HAP-1 (cell line): ENCODE measurements around the gene PCNT.

ENCODE experiments used
- DNase-seq, 2 experiments: peaks; one replicate each; pipeline ENCODE4 v3.0.0-alpha.2; 2016 to 2020; ENCODE audit warnings: low spot score in 2 of 2
- H3K27me3 ChIP-seq: fragments of 250-450 bp; sonication (Bioruptor Pico); 2 replicates; pipeline ENCODE4 v1.5.1; 2020; ENCODE audit warnings: low read depth, mild to moderate bottlenecking, moderate library complexity
- H3K36me3 ChIP-seq: fragments of 250-450 bp; sonication (Bioruptor Pico); replicated peaks from 2 replicates; pipeline ENCODE4 v1.5.1; 2020; ENCODE audit warnings: mild to moderate bottlenecking
- H3K4me1 ChIP-seq: fragments of 250-450 bp; sonication (Bioruptor Pico); 2 replicates; pipeline ENCODE4 v1.5.1; 2020; ENCODE audit warnings: mild to moderate bottlenecking
- H3K4me3 ChIP-seq: fragments of 250-450 bp; sonication (Bioruptor Pico); 2 replicates; pipeline ENCODE4 v1.5.1; 2020; ENCODE audit warnings: mild to moderate bottlenecking, moderate library complexity
- H3K9me3 ChIP-seq: fragments of 250-450 bp; sonication (Bioruptor Pico); 2 replicates; pipeline ENCODE4 v1.5.1; 2020; ENCODE audit warnings: mild to moderate bottlenecking, moderate library complexity
- in situ Hi-C: fragments of 300-500 bp; cut with MboI; formaldehyde crosslinking; loops from 3 replicates; pipeline ENCODE4 v1.14.3; 2020; ENCODE audit warnings: low sequenced_read_pairs, inconsistent platforms, mixed read lengths

Gene PCNT

DNA sequence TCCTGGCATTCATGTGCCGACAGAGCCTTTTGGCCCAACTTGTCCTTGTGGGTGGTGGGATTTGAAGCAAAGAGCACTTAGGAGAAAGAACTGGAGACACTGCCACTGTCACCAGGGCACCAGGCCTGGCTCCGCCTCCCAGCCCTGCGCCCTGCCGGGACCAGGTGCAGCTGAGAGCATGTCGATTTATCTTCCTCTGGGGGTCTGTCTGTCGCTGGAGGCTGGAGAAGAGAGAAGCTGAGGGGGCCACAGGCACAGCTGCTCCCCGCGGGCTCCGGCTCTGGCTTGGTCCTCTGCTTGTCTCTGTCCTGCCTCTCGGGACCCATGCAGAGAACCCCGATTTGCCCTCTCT is 28.2 kb downstream of the PCNT start:
- H3K27me3 ChIP-seq, result no peaks in the 10 kb centered on the region
- no peak for DNase-seq
- H3K36me3 ChIP-seq, result peaks cover 77% of the 10 kb centered on the region
- H3K4me3 ChIP-seq, result no peak overlapping the region
- no peaks in the 10 kb centered on the region for H3K9me3 ChIP-seq
- H3K4me1 ChIP-seq, result no peaks in the 10 kb centered on the region
- in situ Hi-C loops, result no loop called here

DNA sequence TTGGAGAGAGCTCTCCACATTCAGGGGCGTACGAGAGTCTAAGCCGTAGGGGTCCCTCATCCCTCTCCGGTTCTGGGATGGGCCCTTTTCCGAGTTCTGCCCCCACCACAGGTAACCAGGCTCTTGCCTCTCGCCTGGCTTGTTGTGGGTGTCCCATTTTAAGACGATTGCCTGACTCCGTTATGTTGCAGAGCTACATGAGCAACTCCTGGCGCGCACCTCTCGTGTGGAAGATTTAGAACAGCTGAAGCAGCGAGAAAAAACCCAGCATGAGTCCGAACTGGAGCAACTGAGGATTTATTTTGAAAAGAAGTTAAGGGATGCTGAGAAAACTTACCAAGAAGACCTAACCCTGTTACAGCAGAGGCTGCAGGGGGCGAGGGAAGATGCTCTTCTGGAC is 29.0 kb downstream of the PCNT start:
- peaks cover 74% of the 10 kb centered on the region for H3K36me3 ChIP-seq
- H3K4me1 ChIP-seq, result no peaks in the 10 kb centered on the region
- no peak for DNase-seq
- H3K9me3 ChIP-seq, result no peaks in the 10 kb centered on the region
- H3K4me3 ChIP-seq, result no peak overlapping the region
- no peaks in the 10 kb centered on the region for H3K27me3 ChIP-seq
- in situ Hi-C loops, result no loop called here

- Histone ChIP-seq H3K36me3 (peaks cover 73% of the 10 kb centered on the region), H3K9me3 (no peaks in the 10 kb centered on the region), H3K27me3 (no peaks in the 10 kb centered on the region), H3K4me1 (no peaks in the 10 kb centered on the region), H3K4me3 (no peak overlapping the region)
- in situ Hi-C loops, result no loop called here
- no peak for DNase-seq
Measured at GRCh38 chr21:46354046-46354445, 30.1 kb downstream of the PCNT start.

DNA sequence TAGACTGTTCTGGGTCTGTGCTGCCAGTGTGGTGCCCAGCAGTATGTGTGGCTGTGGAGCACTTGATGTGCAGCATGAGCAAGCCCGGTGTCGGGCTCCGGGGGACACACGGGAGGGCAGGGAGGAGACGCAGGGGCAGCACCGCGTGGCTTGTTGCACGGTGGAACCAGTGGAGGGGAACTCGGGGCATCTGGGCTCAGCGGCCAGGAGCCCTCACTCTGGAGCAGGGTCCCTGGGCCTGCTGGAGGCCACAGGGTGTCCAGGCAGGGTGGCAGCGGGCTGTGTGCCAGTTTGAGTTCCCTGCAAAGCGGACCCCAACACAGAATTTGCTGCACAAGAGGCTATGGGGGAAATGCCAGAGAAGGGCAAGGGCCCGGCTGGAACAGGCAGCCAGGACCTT is 30.6 kb downstream of the PCNT start:
- in situ Hi-C loops, result no loop called here
- DNase-seq, result no peak
- Histone ChIP-seq H3K4me3 (no peak overlapping the region), H3K4me1 (no peaks in the 10 kb centered on the region), H3K9me3 (no peaks in the 10 kb centered on the region), H3K36me3 (peaks cover 69% of the 10 kb centered on the region), H3K27me3 (no peaks in the 10 kb centered on the region)

- in situ Hi-C loops, result no loop called here
- H3K27me3 ChIP-seq, result no peaks in the 10 kb centered on the region
- no peak for DNase-seq
- H3K4me3 ChIP-seq, result no peak overlapping the region
- H3K9me3 ChIP-seq, result no peaks in the 10 kb centered on the region
- H3K36me3 ChIP-seq, result peaks cover 60% of the 10 kb centered on the region
- no peaks in the 10 kb centered on the region for H3K4me1 ChIP-seq
Measured at GRCh38 chr21:46355161-46356004, 31.4 kb downstream of the PCNT start.

DNA sequence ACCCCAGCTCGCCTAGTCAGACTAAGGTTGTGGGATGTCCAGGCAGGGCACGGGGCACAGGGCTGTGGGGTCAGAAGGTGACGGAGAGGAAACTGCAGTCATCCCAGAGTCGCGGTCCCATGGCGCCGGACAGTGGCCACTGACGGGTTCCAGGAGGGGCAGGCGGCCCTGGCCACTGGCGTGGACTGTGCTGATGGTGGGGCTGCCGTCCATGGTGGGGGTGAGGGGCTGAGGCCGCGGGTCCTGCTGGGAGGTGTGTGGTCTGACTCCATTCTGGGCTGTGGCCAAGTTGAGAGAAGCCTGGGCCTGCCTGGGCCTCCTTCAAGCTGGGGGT is 32.0 kb downstream of the PCNT start:
- H3K4me1 ChIP-seq, result no peaks in the 10 kb centered on the region
- no peaks in the 10 kb centered on the region for H3K27me3 ChIP-seq
- peaks cover 59% of the 10 kb centered on the region for H3K36me3 ChIP-seq
- H3K4me3 ChIP-seq, result no peak overlapping the region
- no peaks in the 10 kb centered on the region for H3K9me3 ChIP-seq
- no peak for DNase-seq
- in situ Hi-C loops, result no loop called here

DNA sequence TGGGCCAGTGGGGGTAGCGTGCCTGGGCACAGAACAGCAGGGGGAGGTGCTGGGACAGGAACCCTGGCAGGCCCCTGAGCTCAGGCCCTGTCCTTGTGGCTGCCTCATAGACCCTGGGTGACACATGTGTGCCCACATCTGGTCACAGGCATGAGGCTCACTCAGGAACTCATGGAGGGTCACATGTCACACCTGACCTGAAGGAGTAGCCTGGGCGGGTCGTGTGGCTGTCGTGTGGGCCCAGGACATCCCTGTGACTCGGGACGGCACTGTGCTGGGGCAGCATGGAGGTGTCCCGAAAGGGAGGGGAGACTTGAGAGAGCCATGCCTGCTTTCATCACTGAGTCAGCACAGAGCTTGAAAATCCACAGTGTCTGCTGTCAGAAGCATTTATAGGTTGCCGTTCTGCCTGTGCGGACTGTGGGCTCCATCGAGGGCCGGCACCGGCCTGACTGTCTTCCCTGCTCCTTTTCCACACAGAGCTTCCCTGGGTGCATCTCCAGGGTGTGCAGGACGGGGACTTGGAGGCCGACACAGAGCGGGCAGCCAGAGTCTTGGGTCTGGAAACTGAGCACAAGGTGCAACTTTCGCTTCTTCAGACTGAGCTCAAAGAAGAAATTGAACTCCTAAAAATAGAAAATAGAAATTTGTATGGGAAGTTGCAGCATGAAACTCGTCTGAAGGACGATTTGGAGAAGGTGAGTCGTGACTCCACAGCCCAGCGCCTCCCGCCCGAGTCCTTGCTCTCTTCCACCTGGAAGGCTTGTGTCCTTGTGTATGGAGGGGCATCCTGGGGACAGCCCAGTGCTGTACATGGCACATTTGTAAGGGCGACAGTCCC is 32.8 kb downstream of the PCNT start:
- H3K27me3 ChIP-seq, result no peaks in the 10 kb centered on the region
- H3K4me1 ChIP-seq, result no peaks in the 10 kb centered on the region
- in situ Hi-C loops, result no loop called here
- no peak for DNase-seq
- no peaks in the 10 kb centered on the region for H3K9me3 ChIP-seq
- H3K4me3 ChIP-seq, result no peak overlapping the region
- peaks cover 62% of the 10 kb centered on the region for H3K36me3 ChIP-seq

DNA sequence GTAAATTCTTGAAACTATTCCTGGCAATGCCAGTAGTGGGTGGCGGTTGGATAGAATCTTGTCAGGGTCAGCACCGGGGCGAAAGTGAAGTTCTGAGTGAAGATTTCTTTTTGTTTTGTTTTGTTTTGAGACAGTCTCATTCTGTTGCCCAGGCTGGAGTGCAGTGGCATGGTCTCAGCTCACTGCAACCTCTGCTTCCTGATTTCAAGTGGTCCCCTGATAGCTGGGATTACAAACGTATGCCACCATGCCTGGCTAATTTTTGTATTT is 33.3 kb downstream of the PCNT start:
- Histone ChIP-seq H3K9me3 (no peaks in the 10 kb centered on the region), H3K4me1 (no peaks in the 10 kb centered on the region), H3K4me3 (no peak overlapping the region), H3K27me3 (no peaks in the 10 kb centered on the region), H3K36me3 (peaks cover 61% of the 10 kb centered on the region)
- in situ Hi-C loops, result no loop called here
- DNase-seq, result no peak

GRCh38 chr21:46357684-46358425 is 33.9 kb downstream of the PCNT start:
- H3K4me3 ChIP-seq, result no peak overlapping the region
- DNase-seq, result no peak
- H3K4me1 ChIP-seq, result no peaks in the 10 kb centered on the region
- H3K36me3 ChIP-seq, result peaks cover 57% of the 10 kb centered on the region
- in situ Hi-C loops, result no loop called here
- no peaks in the 10 kb centered on the region for H3K27me3 ChIP-seq
- no peaks in the 10 kb centered on the region for H3K9me3 ChIP-seq

DNA sequence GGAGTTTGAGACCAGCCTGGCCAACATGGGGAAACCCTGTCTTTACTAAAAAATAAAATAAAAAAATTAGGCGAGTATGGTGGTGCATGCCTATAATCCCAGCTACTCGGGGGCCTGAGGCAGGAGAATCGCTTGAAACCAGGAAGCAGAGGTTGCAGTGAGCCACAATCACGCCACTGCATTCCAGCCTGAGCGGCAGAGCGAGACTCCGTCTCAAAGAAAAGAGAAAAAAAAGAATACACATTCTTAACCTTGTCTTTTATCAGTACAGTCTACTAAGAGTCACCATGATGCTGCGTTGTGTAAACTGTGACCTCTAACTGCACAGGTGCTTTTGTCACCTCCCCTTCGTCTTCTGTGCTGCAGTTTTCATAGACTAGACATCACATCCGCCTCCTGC is 37.2 kb downstream of the PCNT start:
- in situ Hi-C loops, result no loop called here
- H3K36me3 ChIP-seq, result peaks cover 45% of the 10 kb centered on the region
- no peak for DNase-seq
- no peaks in the 10 kb centered on the region for H3K27me3 ChIP-seq
- H3K4me3 ChIP-seq, result no peak overlapping the region
- no peaks in the 10 kb centered on the region for H3K4me1 ChIP-seq
- no peaks in the 10 kb centered on the region for H3K9me3 ChIP-seq

- in situ Hi-C loops, result no loop called here
- no peak for DNase-seq
- H3K36me3 ChIP-seq, result peaks cover 46% of the 10 kb centered on the region
Measured at GRCh38 chr21:46361935-46362334, 38.0 kb downstream of the PCNT start.

GRCh38 chr21:46362946-46363345 is 39.0 kb downstream of the PCNT start:
- no peaks in the 10 kb centered on the region for H3K9me3 ChIP-seq
- in situ Hi-C loops, result no loop called here
- H3K27me3 ChIP-seq, result no peaks in the 10 kb centered on the region
- no peak overlapping the region for H3K4me3 ChIP-seq
- DNase-seq, result no peak
- no peaks in the 10 kb centered on the region for H3K4me1 ChIP-seq
- peaks cover 50% of the 10 kb centered on the region for H3K36me3 ChIP-seq

More at GRCh38 chr21:46361935-46362334, 38.0 kb downstream of the PCNT start:
- H3K4me1 ChIP-seq, result no peaks in the 10 kb centered on the region
- H3K27me3 ChIP-seq, result no peaks in the 10 kb centered on the region
- H3K9me3 ChIP-seq, result no peaks in the 10 kb centered on the region
- H3K4me3 ChIP-seq, result no peak overlapping the region

- no peak overlapping the region for H3K4me3 ChIP-seq
- no peaks in the 10 kb centered on the region for H3K27me3 ChIP-seq
- peaks cover 53% of the 10 kb centered on the region for H3K36me3 ChIP-seq
- DNase-seq, result no peak
- H3K9me3 ChIP-seq, result no peaks in the 10 kb centered on the region
- in situ Hi-C loops, result no loop called here
- no peaks in the 10 kb centered on the region for H3K4me1 ChIP-seq
Measured at GRCh38 chr21:46363698-46364097, 39.7 kb downstream of the PCNT start.

- Histone ChIP-seq H3K4me1 (no peaks in the 10 kb centered on the region), H3K4me3 (no peak overlapping the region), H3K36me3 (peaks cover 57% of the 10 kb centered on the region), H3K27me3 (no peaks in the 10 kb centered on the region), H3K9me3 (no peaks in the 10 kb centered on the region)
- DNase-seq, result no peak
- in situ Hi-C loops, result no loop called here
Measured at GRCh38 chr21:46366091-46366490, 42.1 kb downstream of the PCNT start.
